Colonic mucosa (tissue), 4 donors: Measurements from ENCODE around the gene DHDH. TPM values are rescaled to one million over a fixed set of nuclear protein-coding genes. Genes with fewer than 3 reads are reported as not detected.

Experiments
- DNase-seq: peaks from one replicate; pipeline ENCODE4 v3.0.0-alpha.2; 2020
- H3K27ac ChIP-seq: fragments of 200-600 bp; one replicate; pipeline ENCODE4 v1.8.0; 2021
- H3K27me3 ChIP-seq: fragments of 200-600 bp; one replicate; pipeline ENCODE4 v1.8.0; 2021
- H3K36me3 ChIP-seq: fragments of 200-600 bp; one replicate; pipeline ENCODE4 v1.8.0; 2021
- H3K4me1 ChIP-seq: fragments of 200-600 bp; one replicate; pipeline ENCODE4 v1.8.0; 2021; ENCODE audit warnings: mild to moderate bottlenecking
- H3K4me3 ChIP-seq: fragments of 200-600 bp; one replicate; pipeline ENCODE4 v1.8.0; 2021
- H3K9ac ChIP-seq, 2 donors: one replicate each; pipeline ENCODE4 v1.7.0; 2013; ENCODE audit warnings: control low read depth in 2 of 2, low read depth in 2 of 2, low read length in 2 of 2
- H3K9me3 ChIP-seq: fragments of 200-600 bp; one replicate; pipeline ENCODE4 v1.8.0; 2021
- intact Hi-C: fragments of 100-400 bp; cut with DNase I; formaldehyde crosslinking; loops from one replicate; pipeline ENCODE4 v1.14.1; 2022
- total RNA-seq, 2 donors: library from RNA; stranded (reverse); fragmentation: NEBNext Ultra II Directional in 1 of 2; extraction: Animal tissue kit (Norgen Biotek cat#: 25700) in 1 of 2; gene quantifications; one replicate each; pipeline ENCODE4 v1.2.1, GENCODE V29; 2021
- TF ChIP-seq, protein P1 (sequence below): fragments of 200-600 bp; IDR thresholded peaks from one replicate; pipeline ENCODE4 v1.8.0; 2022; ENCODE audit warnings: antibody characterized with exemption, mild to moderate bottlenecking
- donor health status: healthy.
- donor health status: DM: no; HTN: no; CAD: no.
- donor health status: DM: no; HTN: no; CAD: no.

DHDH gene
- total RNA-seq, 2 donors from 2014 or later = 1.5 TPM; not detected in 1

GRCh38 chr19:48950159-48950558 lies 16.7 kb downstream of the DHDH start:
- Histone ChIP-seq H3K27me3 (no peaks in the 10 kb centered on the region), H3K9ac (no peak overlapping the region), H3K36me3 (no peaks in the 10 kb centered on the region), H3K4me3 (no peak overlapping the region), H3K4me1 (no peaks in the 10 kb centered on the region), H3K9me3 (no peaks in the 10 kb centered on the region), H3K27ac (no peak overlapping the region)
- TF ChIP-seq, protein P1, sequence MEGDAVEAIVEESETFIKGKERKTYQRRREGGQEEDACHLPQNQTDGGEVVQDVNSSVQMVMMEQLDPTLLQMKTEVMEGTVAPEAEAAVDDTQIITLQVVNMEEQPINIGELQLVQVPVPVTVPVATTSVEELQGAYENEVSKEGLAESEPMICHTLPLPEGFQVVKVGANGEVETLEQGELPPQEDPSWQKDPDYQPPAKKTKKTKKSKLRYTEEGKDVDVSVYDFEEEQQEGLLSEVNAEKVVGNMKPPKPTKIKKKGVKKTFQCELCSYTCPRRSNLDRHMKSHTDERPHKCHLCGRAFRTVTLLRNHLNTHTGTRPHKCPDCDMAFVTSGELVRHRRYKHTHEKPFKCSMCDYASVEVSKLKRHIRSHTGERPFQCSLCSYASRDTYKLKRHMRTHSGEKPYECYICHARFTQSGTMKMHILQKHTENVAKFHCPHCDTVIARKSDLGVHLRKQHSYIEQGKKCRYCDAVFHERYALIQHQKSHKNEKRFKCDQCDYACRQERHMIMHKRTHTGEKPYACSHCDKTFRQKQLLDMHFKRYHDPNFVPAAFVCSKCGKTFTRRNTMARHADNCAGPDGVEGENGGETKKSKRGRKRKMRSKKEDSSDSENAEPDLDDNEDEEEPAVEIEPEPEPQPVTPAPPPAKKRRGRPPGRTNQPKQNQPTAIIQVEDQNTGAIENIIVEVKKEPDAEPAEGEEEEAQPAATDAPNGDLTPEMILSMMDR = no peak
- intact Hi-C loops = no loop called here
- DNase-seq = no peak

- no peak overlapping the region for H3K27ac ChIP-seq
- TF ChIP-seq, protein P1 = no peak
- H3K27me3 ChIP-seq = no peaks in the 10 kb centered on the region
- no peak for DNase-seq
- intact Hi-C loops = no loop called here
- no peak overlapping the region for H3K9ac ChIP-seq
- H3K4me3 ChIP-seq = no peak overlapping the region
- H3K36me3 ChIP-seq = no peaks in the 10 kb centered on the region
- peaks cover 6% of the 10 kb centered on the region for H3K4me1 ChIP-seq
- H3K9me3 ChIP-seq = no peaks in the 10 kb centered on the region
These were observed 17.5 kb downstream of the DHDH start for GRCh38 chr19:48950830-48951519.

DNA sequence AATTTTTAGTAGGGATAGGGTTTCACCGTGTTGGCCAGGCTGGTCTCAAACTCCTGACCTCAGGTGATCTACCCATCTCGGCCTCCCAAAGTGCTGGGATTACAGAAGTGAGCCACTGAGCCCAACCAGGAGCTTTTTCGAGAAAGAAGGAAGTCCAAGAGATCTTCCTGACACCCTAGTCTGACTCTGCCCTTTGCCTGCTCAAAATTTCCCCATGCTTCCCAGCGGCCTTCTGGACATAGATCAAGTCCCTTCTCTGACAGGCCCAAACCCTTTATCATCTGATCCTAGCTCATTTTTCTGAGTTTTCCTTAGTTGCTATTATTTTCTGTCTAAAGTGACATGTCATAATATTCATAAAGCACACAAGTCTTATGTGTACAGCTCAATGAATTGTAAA lies 19.6 kb downstream of the DHDH start:
- Histone ChIP-seq H3K9me3 (no peaks in the 10 kb centered on the region), H3K27me3 (no peaks in the 10 kb centered on the region), H3K36me3 (no peaks in the 10 kb centered on the region), H3K27ac (no peak overlapping the region), H3K4me1 (peaks cover 7% of the 10 kb centered on the region), H3K9ac (no peak overlapping the region), H3K4me3 (no peak overlapping the region)
- no peak for DNase-seq
- intact Hi-C loops = no loop called here
- TF ChIP-seq, protein P1 = no peak

DNA sequence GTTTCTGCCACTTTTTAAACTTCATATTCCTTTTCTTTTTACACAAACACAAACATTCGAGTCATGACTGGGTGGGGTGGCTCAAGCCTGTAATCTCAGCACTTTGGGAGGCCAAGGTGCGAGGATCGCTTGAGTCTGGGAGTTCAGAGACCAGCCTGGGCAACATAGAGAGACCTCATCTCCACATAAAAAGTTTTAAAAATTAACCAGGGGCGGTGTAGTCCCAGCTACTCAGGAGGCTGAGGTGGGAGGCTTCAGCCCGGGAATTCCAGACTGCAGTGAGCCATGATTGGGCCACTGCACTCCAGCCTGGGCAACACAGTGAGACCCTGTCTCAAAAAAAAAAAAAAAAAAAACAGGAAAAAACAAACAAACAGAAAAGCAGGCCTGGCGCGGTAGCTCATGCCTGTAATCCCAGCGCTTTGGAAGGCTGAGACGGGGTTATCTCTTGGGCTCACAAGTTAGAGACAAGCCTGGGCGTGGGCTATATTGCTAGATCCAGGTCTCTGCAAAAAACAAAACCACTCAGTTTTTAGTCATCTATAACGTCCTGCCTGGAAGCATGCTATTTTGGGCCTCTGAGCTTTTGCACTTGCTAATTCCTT lies 20.6 kb downstream of the DHDH start:
- peak overlapping the region; percentile 79 for H3K4me3 ChIP-seq
- H3K9me3 ChIP-seq = no peaks in the 10 kb centered on the region
- H3K27me3 ChIP-seq = no peaks in the 10 kb centered on the region
- H3K9ac ChIP-seq = peak overlapping the region in 1 of 2 donors; percentile 96
- intact Hi-C loops = no loop called here
- TF ChIP-seq, protein P1 = no peak
- H3K36me3 ChIP-seq = no peaks in the 10 kb centered on the region
- H3K27ac ChIP-seq = peak overlapping the region; percentile 70
- peaks cover 7% of the 10 kb centered on the region for H3K4me1 ChIP-seq
- DNase-seq = peak; percentile 38

DNA sequence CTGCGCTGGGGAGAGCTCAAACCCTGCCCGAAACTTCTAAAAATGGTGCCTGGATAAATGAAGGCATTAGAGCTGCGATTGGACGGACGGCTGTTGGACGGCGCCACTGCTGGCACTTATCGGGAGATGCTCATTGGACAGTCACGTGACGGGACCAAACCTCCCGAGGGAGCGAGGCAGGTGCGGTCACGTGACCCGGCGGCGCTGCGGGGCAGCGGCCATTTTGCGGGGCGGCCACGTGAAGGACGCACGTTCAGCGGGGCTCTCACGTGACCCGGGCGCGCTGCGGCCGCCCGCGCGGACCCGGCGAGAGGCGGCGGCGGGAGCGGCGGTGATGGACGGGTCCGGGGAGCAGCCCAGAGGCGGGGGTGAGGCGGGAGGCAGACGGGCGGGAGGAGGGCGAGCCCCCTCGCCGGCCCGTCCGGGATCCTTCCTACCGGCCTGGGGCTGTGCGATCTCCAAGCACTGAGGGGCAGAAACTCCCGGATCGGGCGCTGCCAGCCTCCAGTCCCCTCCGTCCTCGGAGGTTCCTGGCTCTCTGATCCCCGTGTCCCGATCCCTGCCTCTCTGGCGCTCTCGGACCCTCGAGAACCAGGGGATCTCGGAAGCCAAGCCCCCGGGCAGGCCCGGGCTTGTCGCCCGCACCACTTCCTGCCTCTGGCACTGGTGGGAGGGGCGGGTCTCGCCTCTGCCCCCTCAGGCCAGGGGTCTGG lies 21.3 kb downstream of the DHDH start, which contains the start of gene BAX:
TSS of gene BAX (plus strand) at position 281 of the 713 bp plus-strand sequence. CDS start at position 335, 54 bp downstream.
- no peaks in the 10 kb centered on the region for H3K9me3 ChIP-seq
- TF ChIP-seq, protein P1 = no peak
- no peaks in the 10 kb centered on the region for H3K27me3 ChIP-seq
- H3K4me3 ChIP-seq = peak within 1 kb of the TSS; percentile 79
- intact Hi-C loops = no loop called here
- peak within 1 kb of the TSS; percentile 96 to 97 for H3K9ac ChIP-seq
- peak; percentile 98 for DNase-seq
- H3K27ac ChIP-seq = peak within 1 kb of the TSS; percentile 70
- peaks cover 7% of the 10 kb centered on the region for H3K4me1 ChIP-seq
- H3K36me3 ChIP-seq = no peaks in the 10 kb centered on the region
